Stimulated activated CD8-positive, alpha-beta memory T cell treated with anti-CD3 and anti-CD28 coated beads, Interleukin-7, amount 100 ng/mL, for 1 hour (primary cell): ENCODE data around the gene SOX12.
"Not testable (repeated sequence)": the region's sequence is repeated elsewhere in the genome, so short reads cannot be mapped to it uniquely, and the experiment has no call there.

Experiments used
- DNase-seq, 2 donors: peaks; one replicate each; pipeline ENCODE4 v3.0.0-alpha.2; 2020; ENCODE audit warnings: low read depth in 2 of 2

Gene SOX12

DNA sequence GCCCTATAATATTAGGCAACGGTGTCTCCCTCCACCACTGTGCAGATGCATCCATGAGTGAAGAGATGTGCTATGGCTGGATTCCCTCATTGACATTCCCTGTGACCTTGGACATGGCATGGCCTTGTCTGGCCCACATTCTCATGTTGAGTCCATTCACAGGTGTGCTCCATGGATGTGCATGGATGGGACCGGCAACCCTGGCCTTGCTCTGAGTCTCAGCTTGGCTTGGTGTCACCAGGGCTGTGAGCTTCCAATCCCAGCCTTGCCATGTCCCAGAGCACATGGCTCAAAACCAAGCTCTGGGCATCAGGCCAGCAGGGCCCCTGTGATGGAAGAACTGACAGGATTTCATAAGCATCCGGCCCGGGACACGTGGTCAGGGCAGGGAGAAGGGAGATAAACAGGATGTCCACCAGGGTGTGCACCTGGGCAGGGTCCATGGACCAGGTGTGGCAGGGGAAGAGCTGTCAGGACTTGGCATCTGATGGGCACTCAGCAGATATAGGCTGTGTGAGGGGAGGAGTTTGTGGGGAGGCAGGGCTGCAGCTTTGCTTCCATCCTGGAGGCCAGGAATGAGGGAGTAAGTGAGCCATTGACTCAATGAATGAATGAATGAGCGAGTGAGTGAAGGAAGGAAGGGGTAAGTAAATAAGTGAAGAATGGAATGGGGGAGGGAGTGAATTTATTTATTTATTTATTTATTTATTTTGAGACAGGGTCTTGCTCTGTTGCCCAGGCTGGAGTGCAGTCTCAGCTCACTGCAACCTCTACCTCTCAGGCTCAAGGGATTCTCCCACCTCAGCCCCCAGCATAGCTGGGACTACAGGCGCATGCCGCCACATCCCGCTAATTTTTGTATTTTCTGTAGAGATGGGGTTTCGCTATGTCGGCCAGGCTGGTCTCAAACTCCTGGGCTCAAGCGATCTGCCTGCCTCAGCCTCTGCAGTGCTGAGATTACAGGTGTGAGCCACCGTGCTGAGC, 37.2 kb downstream of the SOX12 start:
- DNase-seq = no peak

DNA sequence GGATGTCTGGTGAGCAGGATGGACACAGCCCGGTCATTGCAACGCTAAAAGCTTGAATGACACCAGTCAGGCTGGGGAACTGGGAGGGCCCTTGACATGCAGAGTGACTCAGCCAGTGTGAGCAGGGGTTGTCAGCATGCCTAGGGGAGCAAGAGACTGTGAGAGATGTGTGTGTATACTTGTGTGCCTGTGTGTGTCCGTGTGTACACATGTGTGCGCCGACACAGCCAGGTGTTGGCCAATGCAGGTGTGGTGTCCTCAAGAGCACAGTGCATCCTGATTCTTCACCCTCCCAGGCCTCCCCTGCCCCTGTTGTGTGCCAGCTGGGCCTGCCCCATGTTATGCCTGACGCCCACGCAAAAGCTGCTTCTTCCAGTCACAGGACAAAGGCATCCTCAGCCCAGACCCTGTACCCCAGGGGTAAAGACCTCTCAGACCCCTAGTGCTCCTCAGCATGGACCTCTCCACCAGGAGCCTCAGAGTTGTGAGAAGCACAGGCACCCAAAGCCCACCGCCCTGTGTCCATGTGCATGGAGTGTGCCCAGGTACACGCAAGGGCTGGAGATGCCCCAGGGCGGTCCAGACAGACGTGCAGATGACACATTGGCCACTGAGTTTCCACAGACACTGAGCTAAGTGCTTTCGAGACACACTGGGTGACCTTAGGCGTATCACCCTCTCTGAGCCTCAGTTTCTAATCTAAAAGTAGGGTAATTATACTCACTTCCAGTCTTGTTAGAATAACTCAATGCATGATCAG, 38.1 kb downstream of the SOX12 start:
- no peak for DNase-seq

GRCh38 chr20:364905-365794, 39.8 kb downstream of the SOX12 start:
- no peak for DNase-seq

DNA sequence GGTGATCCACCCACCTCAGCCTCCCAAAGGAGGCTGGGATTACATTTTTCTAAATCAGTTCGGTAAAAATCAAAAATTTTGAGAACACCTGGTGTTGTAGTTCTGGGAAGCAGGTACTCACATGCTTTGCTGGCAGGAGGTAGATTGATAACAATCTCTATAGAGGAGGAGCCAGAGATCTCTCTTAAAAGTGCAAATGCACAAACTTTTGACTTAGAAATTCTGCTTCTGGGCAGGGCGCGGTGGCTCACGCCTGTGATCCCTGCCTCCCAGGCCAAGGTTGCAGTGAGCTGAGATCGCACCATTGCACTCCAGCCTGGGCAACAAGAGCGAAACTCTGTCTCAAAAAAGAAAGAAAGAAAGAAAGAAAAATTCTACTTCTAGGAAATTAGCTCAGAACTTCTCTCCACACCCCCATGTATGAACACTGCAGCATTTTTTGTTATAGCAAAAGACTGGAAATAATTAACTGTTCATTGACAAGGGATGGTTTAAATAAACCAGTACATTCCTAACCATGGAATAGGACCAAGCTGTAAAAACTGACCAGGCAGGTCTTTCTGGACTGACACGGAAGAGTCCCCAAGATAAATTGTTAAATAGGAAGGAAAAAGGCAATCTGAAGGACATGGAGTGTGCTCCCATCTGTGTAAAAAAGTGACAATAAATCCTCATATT, 40.8 kb downstream of the SOX12 start:
- DNase-seq = no peak

- DNase-seq = no peak
Observed at GRCh38 chr20:366719-367485, 41.5 kb downstream of the SOX12 start.

GRCh38 chr20:367486-367887, 42.1 kb downstream of the SOX12 start:
- DNase-seq = no peak

DNA sequence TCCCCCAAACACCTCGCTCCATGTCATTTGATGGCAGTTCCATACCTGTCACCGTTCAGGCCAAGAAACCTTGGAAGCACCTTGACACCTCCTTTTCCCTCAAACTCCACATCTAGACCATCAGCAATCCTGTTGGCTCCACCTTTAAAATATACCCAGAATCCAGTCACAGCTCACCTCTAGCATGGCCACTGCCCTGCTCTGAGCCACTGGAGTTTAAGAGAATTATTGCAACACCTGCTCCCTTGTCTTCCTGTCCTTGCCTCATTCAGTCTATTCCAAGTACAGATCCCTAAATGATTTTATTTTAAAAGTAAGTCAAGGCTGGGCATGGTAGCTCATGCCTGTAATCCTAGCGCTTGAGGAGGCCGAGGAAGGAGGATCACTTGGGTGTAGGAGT, 43.6 kb downstream of the SOX12 start:
- DNase-seq = no peak

DNA sequence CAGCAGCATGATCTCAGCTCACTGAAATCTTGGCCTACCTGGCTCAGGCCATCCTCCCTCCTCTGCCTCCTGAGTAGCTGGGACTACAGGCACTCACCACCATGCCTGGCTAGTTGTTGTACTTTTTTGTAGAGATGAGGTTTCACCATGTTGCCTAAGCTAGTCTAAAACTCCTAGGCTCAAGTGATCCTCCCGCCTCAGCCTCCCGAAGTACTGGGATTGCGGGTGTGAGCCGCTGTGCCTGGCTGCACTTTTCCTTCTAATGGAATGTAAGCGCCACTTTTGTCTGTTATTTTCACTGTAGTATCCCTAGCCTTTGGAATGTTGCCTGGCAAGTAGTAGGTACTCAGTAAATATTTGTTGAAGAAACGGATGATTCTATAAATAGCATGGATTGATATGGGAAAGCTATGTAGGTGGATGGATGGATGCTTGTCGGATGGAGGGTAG, 44.8 kb downstream of the SOX12 start:
- no peak for DNase-seq

DNA sequence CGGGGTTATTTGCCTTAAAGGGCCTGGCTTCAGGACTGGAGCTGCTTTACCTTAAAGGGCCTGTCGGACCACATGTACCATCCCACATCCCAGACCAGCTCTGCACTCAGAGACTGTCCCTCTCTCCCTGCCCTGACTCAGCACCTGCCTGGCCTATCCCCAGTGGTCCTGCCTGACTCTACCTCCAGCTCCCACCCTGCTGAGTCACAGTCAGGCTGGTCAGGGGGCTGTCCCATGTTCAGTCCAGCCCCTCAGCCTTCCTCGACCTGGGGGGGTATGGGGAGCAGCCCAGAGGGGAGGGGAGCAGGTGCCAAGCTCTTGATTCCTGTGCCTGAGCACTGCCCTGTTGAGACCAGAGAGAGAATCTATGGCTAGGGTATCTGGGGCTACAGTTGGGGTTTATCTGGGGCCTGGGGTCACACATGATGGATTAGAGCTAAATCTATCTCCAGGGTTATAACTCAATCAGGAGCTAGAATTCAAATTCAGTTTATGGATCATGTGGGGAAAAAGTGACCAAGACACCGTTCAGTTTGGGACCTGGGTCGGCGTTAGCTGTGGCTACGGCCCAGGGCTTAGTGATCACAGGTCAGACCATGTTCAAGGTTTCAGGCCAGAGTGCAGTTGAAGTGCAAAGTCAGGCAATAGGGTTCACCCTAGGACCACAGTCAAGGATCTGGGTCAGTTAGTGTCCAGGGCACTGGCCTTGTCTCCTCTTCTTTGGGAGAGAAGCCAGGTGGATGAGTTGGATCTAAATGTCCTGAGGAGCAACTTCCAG, 45.8 kb downstream of the SOX12 start:
- DNase-seq = no peak

DNA sequence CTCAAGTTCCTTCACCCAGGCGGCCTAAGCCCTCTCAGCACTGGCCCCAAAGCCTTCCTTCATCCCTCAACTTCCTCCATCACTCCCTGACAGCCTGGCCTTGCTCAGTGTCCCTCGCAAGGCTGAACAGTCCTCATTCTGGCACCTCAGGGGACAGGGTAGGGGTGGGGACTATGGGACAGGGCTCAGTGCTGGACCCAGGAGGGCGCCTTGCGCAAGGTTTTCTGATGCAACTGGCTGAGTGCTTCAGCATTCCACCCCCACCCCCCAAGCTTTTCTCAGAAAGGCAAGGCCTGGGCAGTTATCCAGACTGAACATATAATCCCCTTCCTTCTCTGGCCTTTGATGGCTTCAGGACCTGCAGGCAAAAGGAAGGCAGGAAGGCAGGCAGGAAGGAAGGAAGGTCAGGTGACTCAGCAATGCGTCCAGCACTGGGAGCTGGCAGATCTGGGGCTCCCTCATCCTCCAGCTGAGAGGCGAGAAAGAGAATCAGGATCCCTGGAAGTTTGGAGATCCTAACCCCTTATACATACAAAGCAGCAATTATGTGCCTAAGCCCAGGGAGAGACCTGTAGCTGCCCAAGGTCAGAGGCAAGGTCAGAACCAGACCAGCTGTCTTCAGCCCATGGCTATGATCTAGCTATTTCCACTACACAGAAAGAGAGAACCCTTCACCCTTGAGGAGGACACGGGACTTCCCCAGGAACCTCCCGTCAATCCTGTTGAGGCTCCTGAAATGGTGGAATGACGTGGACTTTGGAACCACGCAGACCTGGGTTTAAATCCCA, 46.6 kb downstream of the SOX12 start:
- no peak for DNase-seq

GRCh38 chr20:372543-373082, 47.3 kb downstream of the SOX12 start:
- DNase-seq = not testable (repeated sequence)

GRCh38 chr20:373171-373890, 48.0 kb downstream of the SOX12 start:
- DNase-seq = no peak

GRCh38 chr20:375265-375889, 50.0 kb downstream of the SOX12 start:
- no peak for DNase-seq

DNA sequence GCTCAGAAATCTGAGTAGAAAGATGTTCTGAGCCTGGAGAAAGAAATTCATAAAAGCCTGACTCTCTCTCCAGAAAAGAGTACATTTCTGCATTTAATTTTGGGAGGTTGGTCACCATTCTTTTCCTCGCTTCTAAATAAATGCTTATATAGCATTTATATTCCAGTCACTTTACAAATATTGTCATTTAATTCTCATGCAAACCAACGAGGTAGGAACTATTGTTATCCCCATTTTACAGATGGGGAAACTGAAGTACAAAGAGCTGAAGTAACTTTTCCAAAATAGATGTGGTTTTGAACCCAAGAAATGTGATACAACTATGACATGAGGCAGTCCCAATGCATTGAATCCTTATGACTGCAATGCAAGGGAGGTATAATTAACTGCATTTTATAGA, 50.7 kb downstream of the SOX12 start:
- DNase-seq = no peak

- DNase-seq = no peak
Observed at GRCh38 chr20:376750-377149, 51.4 kb downstream of the SOX12 start.

- DNase-seq = not testable (repeated sequence)
Observed at GRCh38 chr20:377578-377977, 52.2 kb downstream of the SOX12 start.

- no peak for DNase-seq
Observed at GRCh38 chr20:378961-379336, 53.6 kb downstream of the SOX12 start.
